Trophoblast cell (in vitro differentiated cells and primary cell): ENCODE data around the gene OSBPL3.

Experiments used
- DNase-seq, 2 donors: peaks; one replicate each; pipeline ENCODE4 v3.0.0-alpha.2; 2016
- H2AFZ ChIP-seq: 2 replicates; pipeline ENCODE4 v1.6.1; 2013; ENCODE audit warnings: low read length, moderate library complexity, mild to moderate bottlenecking; ENCODE audit not compliant: insufficient read depth, poor library complexity
- H2AK5ac ChIP-seq: 2 replicates; pipeline ENCODE4 v1.6.1; 2013; ENCODE audit warnings: mild to moderate bottlenecking, low read length
- H2BK120ac ChIP-seq: 2 replicates; pipeline ENCODE4 v1.6.1; 2013; ENCODE audit warnings: low read length, mild to moderate bottlenecking, moderate library complexity; ENCODE audit not compliant: insufficient read depth, poor library complexity
- H2BK12ac ChIP-seq: 2 replicates; pipeline ENCODE4 v1.6.1; 2013; ENCODE audit warnings: mild to moderate bottlenecking, low read length, moderate library complexity
- H2BK5ac ChIP-seq: 2 replicates; pipeline ENCODE4 v1.6.1; 2013; ENCODE audit warnings: low read length, low read depth, moderate library complexity, mild to moderate bottlenecking; ENCODE audit not compliant: poor library complexity
- H3K14ac ChIP-seq: 2 replicates; pipeline ENCODE4 v1.6.1; 2013; ENCODE audit warnings: mild to moderate bottlenecking, low read length
- H3K18ac ChIP-seq: 2 replicates; pipeline ENCODE4 v1.6.1; 2013; ENCODE audit warnings: mild to moderate bottlenecking, low read length
- H3K23ac ChIP-seq: 2 replicates; pipeline ENCODE4 v1.6.1; 2013; ENCODE audit warnings: low read length
- H3K27ac ChIP-seq: 2 replicates; pipeline ENCODE4 v1.5.1; 2013; ENCODE audit warnings: low read depth, mild to moderate bottlenecking, inconsistent platforms, low read length, moderate library complexity
- H3K27me3 ChIP-seq: 2 replicates; pipeline ENCODE4 v1.6.1; 2013; ENCODE audit warnings: inconsistent platforms, mild to moderate bottlenecking, low read length, moderate library complexity; ENCODE audit not compliant: insufficient read depth
- H3K36me3 ChIP-seq, 2 experiments: 1 replicate in 1 of 2; 2 replicates in 1 of 2; pipeline ENCODE4 v1.6.1; 2013; ENCODE audit warnings: low read length in 2 of 2, mild to moderate bottlenecking in 2 of 2, moderate library complexity in 1 of 2; ENCODE audit not compliant: insufficient read depth in 2 of 2, control insufficient read depth in 1 of 2
- H3K4ac ChIP-seq: 2 replicates; pipeline ENCODE4 v1.6.1; 2013; ENCODE audit warnings: low read depth, mild to moderate bottlenecking, low read length, moderate library complexity
- H3K4me1 ChIP-seq, 2 experiments: 1 replicate in 1 of 2; 2 replicates in 1 of 2; pipeline ENCODE4 v1.6.1; 2013; ENCODE audit warnings: low read length in 2 of 2, mild to moderate bottlenecking in 2 of 2, moderate library complexity in 1 of 2; ENCODE audit not compliant: insufficient read depth in 2 of 2, control insufficient read depth in 1 of 2
- H3K4me2 ChIP-seq: 2 replicates; pipeline ENCODE4 v1.6.1; 2013; ENCODE audit warnings: inconsistent platforms, mild to moderate bottlenecking, low read length, moderate library complexity
- H3K4me3 ChIP-seq: 2 replicates; pipeline ENCODE4 v1.5.1; 2013; ENCODE audit warnings: mild to moderate bottlenecking, low read depth, low read length, inconsistent platforms
- H3K79me1 ChIP-seq: one replicate; pipeline ENCODE4 v1.6.1; 2013; ENCODE audit warnings: low read length
- H3K79me2 ChIP-seq: 2 replicates; pipeline ENCODE4 v1.6.1; 2013; ENCODE audit warnings: low read length, mild to moderate bottlenecking; ENCODE audit not compliant: control insufficient read depth, insufficient read depth, poor library complexity
- H3K9ac ChIP-seq: 2 replicates; pipeline ENCODE4 v1.6.1; 2013; ENCODE audit warnings: mild to moderate bottlenecking, low read length
- H3K9me3 ChIP-seq: 2 replicates; pipeline ENCODE4 v1.6.1; 2013; ENCODE audit warnings: low read depth, mild to moderate bottlenecking, control low read depth, inconsistent platforms, low read length; ENCODE audit not compliant: insufficient read depth
- H4K12ac ChIP-seq: 2 replicates; pipeline ENCODE4 v1.6.1; 2013; ENCODE audit warnings: low read depth, mild to moderate bottlenecking, low read length, moderate library complexity
- H4K8ac ChIP-seq: 2 replicates; pipeline ENCODE4 v1.6.1; 2013; ENCODE audit warnings: low read depth, mild to moderate bottlenecking, low read length, moderate library complexity
- H4K91ac ChIP-seq: one replicate; pipeline ENCODE4 v1.6.1; 2013; ENCODE audit warnings: low read depth, mild to moderate bottlenecking, low read length, moderate library complexity
- WGBS: extraction: QIAGEN DNeasy Blood & Tissue Kit; methylation state at CpG from one replicate; pipeline ENCODE4 v1.1.7; 2013; ENCODE audit warnings: missing lambda C conversion rate; ENCODE audit not compliant: insufficient read length, insufficient coverage; ENCODE audit errors: extremely low coverage; 5-methylcytosine and 5-hydroxymethylcytosine counted together

Gene OSBPL3

GRCh38 chr7:24962418-24962962 lies 17.5 kb downstream of the OSBPL3 start:
- no peak overlapping the region for H2AFZ ChIP-seq
- no peaks in the 10 kb centered on the region for H3K36me3 ChIP-seq
- no peak overlapping the region for H4K8ac ChIP-seq
- no peak overlapping the region for H2BK5ac ChIP-seq
- no peak overlapping the region for H3K4me2 ChIP-seq
- H3K14ac ChIP-seq, result no peak overlapping the region
- peaks cover 6 to 7% of the 10 kb centered on the region in 2 experiments for H3K4me1 ChIP-seq
- no peak overlapping the region for H4K12ac ChIP-seq
- H2BK12ac ChIP-seq, result no peak overlapping the region
- WGBS, result no CpG with 5 or more reads among the region's 4 CpGs
- H3K4ac ChIP-seq, result no peak overlapping the region
- no peaks in the 10 kb centered on the region for H3K9me3 ChIP-seq
- no peak overlapping the region for H2AK5ac ChIP-seq
- H3K27ac ChIP-seq, result no peak overlapping the region
- no peak for DNase-seq
- no peak overlapping the region for H3K4me3 ChIP-seq
- H4K91ac ChIP-seq, result no peak overlapping the region
- peaks cover under 1% of the 10 kb centered on the region for H3K79me2 ChIP-seq
- no peak overlapping the region for H3K18ac ChIP-seq
- peaks cover 6% of the 10 kb centered on the region for H3K79me1 ChIP-seq
- no peak overlapping the region for H2BK120ac ChIP-seq
- no peak overlapping the region for H3K23ac ChIP-seq
- H3K27me3 ChIP-seq, result no peaks in the 10 kb centered on the region
- no peak overlapping the region for H3K9ac ChIP-seq

- H3K4me1 ChIP-seq, result no peaks in the 10 kb centered on the region
- no peak for DNase-seq
- H4K12ac ChIP-seq, result no peak overlapping the region
- H3K27me3 ChIP-seq, result no peaks in the 10 kb centered on the region
- no peaks in the 10 kb centered on the region for H3K79me2 ChIP-seq
- no peak overlapping the region for H2BK5ac ChIP-seq
- no peak overlapping the region for H3K4me2 ChIP-seq
- H3K36me3 ChIP-seq, result no peaks in the 10 kb centered on the region
- no peaks in the 10 kb centered on the region for H3K9me3 ChIP-seq
- no peak overlapping the region for H4K91ac ChIP-seq
- H2BK12ac ChIP-seq, result no peak overlapping the region
- no peak overlapping the region for H4K8ac ChIP-seq
- H3K79me1 ChIP-seq, result no peaks in the 10 kb centered on the region
- H3K27ac ChIP-seq, result no peak overlapping the region
- H2AK5ac ChIP-seq, result no peak overlapping the region
- H3K9ac ChIP-seq, result no peak overlapping the region
- H2AFZ ChIP-seq, result no peak overlapping the region
- no peak overlapping the region for H3K18ac ChIP-seq
- H3K14ac ChIP-seq, result no peak overlapping the region
- WGBS, result no CpG with 5 or more reads among the region's 6 CpGs
- H3K4ac ChIP-seq, result no peak overlapping the region
- H3K4me3 ChIP-seq, result no peak overlapping the region
- no peak overlapping the region for H2BK120ac ChIP-seq
- H3K23ac ChIP-seq, result no peak overlapping the region
These were observed 20.1 kb downstream of the OSBPL3 start for GRCh38 chr7:24959735-24960485.

- no peak overlapping the region for H3K4ac ChIP-seq
- no peak overlapping the region for H2AK5ac ChIP-seq
- H4K91ac ChIP-seq, result no peak overlapping the region
- no peaks in the 10 kb centered on the region for H3K4me1 ChIP-seq
- DNase-seq, result no peak
- H4K12ac ChIP-seq, result no peak overlapping the region
- H3K23ac ChIP-seq, result no peak overlapping the region
- H3K79me2 ChIP-seq, result no peaks in the 10 kb centered on the region
- no peaks in the 10 kb centered on the region for H3K79me1 ChIP-seq
- no peak overlapping the region for H3K9ac ChIP-seq
- H3K18ac ChIP-seq, result no peak overlapping the region
- no peaks in the 10 kb centered on the region for H3K9me3 ChIP-seq
- no peak overlapping the region for H2BK5ac ChIP-seq
- no peak overlapping the region for H2BK12ac ChIP-seq
- H2BK120ac ChIP-seq, result no peak overlapping the region
- H3K36me3 ChIP-seq, result no peaks in the 10 kb centered on the region
- no peak overlapping the region for H2AFZ ChIP-seq
- H3K4me2 ChIP-seq, result no peak overlapping the region
- no peaks in the 10 kb centered on the region for H3K27me3 ChIP-seq
- no peak overlapping the region for H3K4me3 ChIP-seq
- H3K27ac ChIP-seq, result no peak overlapping the region
- no peak overlapping the region for H3K14ac ChIP-seq
- H4K8ac ChIP-seq, result no peak overlapping the region
These were observed 21.6 kb downstream of the OSBPL3 start for GRCh38 chr7:24958399-24958798.

GRCh38 chr7:24956021-24956420 lies 24.0 kb downstream of the OSBPL3 start:
- no peak overlapping the region for H2BK12ac ChIP-seq
- no peak for DNase-seq
- no peak overlapping the region for H2AK5ac ChIP-seq
- no peak overlapping the region for H2AFZ ChIP-seq
- no peak overlapping the region for H3K27ac ChIP-seq
- no peaks in the 10 kb centered on the region for H3K79me1 ChIP-seq
- H3K18ac ChIP-seq, result no peak overlapping the region
- H3K27me3 ChIP-seq, result no peaks in the 10 kb centered on the region
- H4K12ac ChIP-seq, result no peak overlapping the region
- no CpG with 5 or more reads among the region's 3 CpGs for WGBS
- no peak overlapping the region for H2BK5ac ChIP-seq
- H3K4me2 ChIP-seq, result no peak overlapping the region
- H3K23ac ChIP-seq, result no peak overlapping the region
- H3K14ac ChIP-seq, result no peak overlapping the region
- H3K4me3 ChIP-seq, result no peak overlapping the region
- H3K4ac ChIP-seq, result no peak overlapping the region
- H4K91ac ChIP-seq, result no peak overlapping the region
- H4K8ac ChIP-seq, result no peak overlapping the region
- no peaks in the 10 kb centered on the region for H3K9me3 ChIP-seq
- no peaks in the 10 kb centered on the region for H3K4me1 ChIP-seq
- H3K79me2 ChIP-seq, result no peaks in the 10 kb centered on the region
- H2BK120ac ChIP-seq, result no peak overlapping the region
- no peaks in the 10 kb centered on the region for H3K36me3 ChIP-seq
- H3K9ac ChIP-seq, result no peak overlapping the region
